ENCODE data around the gene GKAP1.

GRCh38 chr9:83724436-83724835, 93.1 kb downstream of the GKAP1 start:
- TF ChIP-seq CTCF (IDR thresholded peaks at IDR 0.05) (no peak), POLR2A (IDR thresholded peaks at IDR 0.05) (no peak)
